ENCODE results near the gene NUDT12. TPM values are rescaled to one million over a fixed set of nuclear protein-coding genes. Genes with fewer than 3 reads are reported as not detected.
A peak's percentile ranks its signal among the peaks of the same experiment; 100 is the strongest.

NUDT12 gene
- total and polyA plus RNA-seq, 8 donors = 3.2 to 37.1 (median 8.0) TPM

DNA sequence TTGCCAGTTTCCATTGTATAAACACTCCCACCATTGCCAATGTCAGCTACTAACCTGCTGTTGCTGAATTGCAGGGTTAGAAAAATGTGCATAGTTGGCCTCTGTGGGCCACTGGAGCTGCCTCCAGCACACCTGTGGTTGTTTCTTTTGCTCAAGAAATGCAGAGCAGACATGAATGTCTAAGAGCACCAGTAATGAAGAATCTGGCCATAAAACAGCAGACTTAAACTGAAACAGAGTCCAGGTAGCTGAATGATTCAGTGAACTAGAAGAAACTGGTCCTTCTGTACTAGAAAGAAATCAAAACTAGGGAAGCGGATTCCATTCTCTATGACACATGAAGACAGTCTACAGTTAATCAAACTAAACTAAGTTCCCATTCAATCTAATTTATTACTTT, 48.2 kb downstream of the NUDT12 start:
- Histone ChIP-seq H3K36me3 (no peaks in the 10 kb centered on the region), H3K9me3 (no peaks in the 10 kb centered on the region), H3K4me3 (no peak overlapping the region), H3K27me3 (no peaks in the 10 kb centered on the region), H3K4me1 (peaks cover 0 to 5% (median 0%) of the 10 kb centered on the region in 4 donors), H3K27ac (no peak overlapping the region)
- DNase-seq = no peak
- WGBS, 5 donors = 92 to 100% (median 97%) methylated on average over 1 of the region's 1 CpG
- TF ChIP-seq, protein P1, sequence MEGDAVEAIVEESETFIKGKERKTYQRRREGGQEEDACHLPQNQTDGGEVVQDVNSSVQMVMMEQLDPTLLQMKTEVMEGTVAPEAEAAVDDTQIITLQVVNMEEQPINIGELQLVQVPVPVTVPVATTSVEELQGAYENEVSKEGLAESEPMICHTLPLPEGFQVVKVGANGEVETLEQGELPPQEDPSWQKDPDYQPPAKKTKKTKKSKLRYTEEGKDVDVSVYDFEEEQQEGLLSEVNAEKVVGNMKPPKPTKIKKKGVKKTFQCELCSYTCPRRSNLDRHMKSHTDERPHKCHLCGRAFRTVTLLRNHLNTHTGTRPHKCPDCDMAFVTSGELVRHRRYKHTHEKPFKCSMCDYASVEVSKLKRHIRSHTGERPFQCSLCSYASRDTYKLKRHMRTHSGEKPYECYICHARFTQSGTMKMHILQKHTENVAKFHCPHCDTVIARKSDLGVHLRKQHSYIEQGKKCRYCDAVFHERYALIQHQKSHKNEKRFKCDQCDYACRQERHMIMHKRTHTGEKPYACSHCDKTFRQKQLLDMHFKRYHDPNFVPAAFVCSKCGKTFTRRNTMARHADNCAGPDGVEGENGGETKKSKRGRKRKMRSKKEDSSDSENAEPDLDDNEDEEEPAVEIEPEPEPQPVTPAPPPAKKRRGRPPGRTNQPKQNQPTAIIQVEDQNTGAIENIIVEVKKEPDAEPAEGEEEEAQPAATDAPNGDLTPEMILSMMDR (IDR thresholded peaks at IDR 0.05) = no peak
- TF ChIP-seq POLR2A (IDR thresholded peaks at IDR 0.05) (no peak), EP300 (IDR thresholded peaks at IDR 0.05) (no peak), POLR2AphosphoS5 (IDR thresholded peaks at IDR 0.05) (no peak)
- intact Hi-C loops (cut with DNase I; ENCODE audit: low total_unique reads) = no loop called here

DNA sequence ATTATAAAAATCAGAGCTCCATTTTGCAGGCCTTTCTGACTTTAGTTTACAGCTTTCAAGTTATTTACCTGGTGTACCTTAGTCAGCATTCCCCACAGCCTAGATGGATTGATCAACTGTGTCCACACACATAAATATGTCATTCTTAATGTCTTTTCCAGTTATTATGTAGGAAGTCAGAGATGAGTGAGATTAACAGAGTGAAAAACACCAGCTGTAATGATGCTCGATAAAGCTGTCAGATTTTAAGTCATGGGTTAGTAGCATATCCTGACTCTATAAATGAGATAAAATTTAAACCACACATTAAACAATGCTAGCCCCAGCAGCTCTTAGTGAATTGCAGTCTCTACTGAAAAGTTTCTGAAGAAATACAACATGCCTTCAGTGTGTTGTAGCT, 48.9 kb downstream of the NUDT12 start:
- Histone ChIP-seq H3K27ac (no peak overlapping the region), H3K27me3 (no peaks in the 10 kb centered on the region), H3K4me1 (peaks cover 0 to 5% (median 0%) of the 10 kb centered on the region in 4 donors), H3K4me3 (no peak overlapping the region), H3K9me3 (no peaks in the 10 kb centered on the region), H3K36me3 (no peaks in the 10 kb centered on the region)
- intact Hi-C loops (cut with DNase I; ENCODE audit: low total_unique reads) = no loop called here
- 19 to 67% (median 36%) methylated on average over 1 of the region's 1 CpG for WGBS, 5 donors
- DNase-seq = no peak
- TF ChIP-seq, protein P1 (IDR thresholded peaks at IDR 0.05) = no peak
- TF ChIP-seq POLR2A (IDR thresholded peaks at IDR 0.05) (no peak), EP300 (IDR thresholded peaks at IDR 0.05) (no peak), POLR2AphosphoS5 (IDR thresholded peaks at IDR 0.05) (no peak)

DNA sequence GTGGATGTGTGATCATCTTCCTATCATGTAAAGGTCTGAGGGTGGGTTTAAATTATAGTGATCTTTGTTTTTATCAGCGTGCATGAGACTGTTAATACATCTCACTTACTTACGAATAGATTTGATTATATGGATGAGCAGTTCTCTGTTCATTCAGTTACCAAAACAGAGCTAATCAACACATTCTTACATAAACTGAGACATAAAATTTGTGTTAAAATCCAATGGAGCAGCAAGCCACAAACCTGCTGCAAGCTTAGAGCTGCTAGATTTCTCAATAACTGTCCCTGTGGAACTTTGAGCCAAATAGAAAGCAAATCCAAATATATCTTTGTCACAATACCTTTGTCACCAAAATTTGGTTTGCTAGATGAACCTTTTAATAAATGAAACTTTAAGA, 50.1 kb downstream of the NUDT12 start:
- Histone ChIP-seq H3K27ac (no peak overlapping the region), H3K36me3 (no peaks in the 10 kb centered on the region), H3K27me3 (no peaks in the 10 kb centered on the region), H3K4me1 (peaks cover 0 to 5% (median 0%) of the 10 kb centered on the region in 4 donors), H3K4me3 (no peak overlapping the region), H3K9me3 (no peaks in the 10 kb centered on the region)
- TF ChIP-seq POLR2AphosphoS5 (IDR thresholded peaks at IDR 0.05) = no peak
- TF ChIP-seq, protein P1 (IDR thresholded peaks at IDR 0.05) = no peak
- TF ChIP-seq POLR2A (IDR thresholded peaks at IDR 0.05) = no peak
- TF ChIP-seq EP300 (IDR thresholded peaks at IDR 0.05) = no peak
- intact Hi-C loops (cut with DNase I; ENCODE audit: low total_unique reads) = no loop called here
- 77 to 89% (median 88%) methylated on average over 2 of the region's 2 CpGs for WGBS, 5 donors
- DNase-seq = no peak

DNA sequence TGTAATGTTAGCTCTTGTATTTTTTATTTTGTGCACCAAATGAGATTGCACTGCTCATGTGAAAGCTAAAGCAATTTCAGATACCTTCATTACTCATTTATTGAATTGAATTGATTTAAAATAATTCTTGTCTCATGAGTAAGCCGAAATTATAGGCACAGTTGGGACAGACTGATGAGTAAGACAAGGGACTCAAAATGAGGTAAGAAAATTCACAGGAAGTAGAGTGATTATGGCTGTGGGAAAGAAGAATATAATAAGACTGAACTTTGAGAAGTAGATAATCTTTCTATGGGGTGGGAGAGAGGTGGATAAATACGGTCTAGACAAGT, 51.1 kb downstream of the NUDT12 start:
- WGBS, 5 donors = 28 to 56% (median 48%) methylated on average over 2 of the region's 2 CpGs
- peak overlapping the region in 2 of 5 donors; percentile 50 to 59 for H3K27ac ChIP-seq

More for the DNA sequence above, 51.1 kb downstream of the NUDT12 start:
- Histone ChIP-seq H3K27me3 (no peaks in the 10 kb centered on the region), H3K36me3 (no peaks in the 10 kb centered on the region), H3K4me3 (no peak overlapping the region), H3K4me1 (peaks cover 0 to 5% (median 0%) of the 10 kb centered on the region in 4 donors), H3K9me3 (peaks cover 0 to 4% (median 2%) of the 10 kb centered on the region in 4 donors)
- intact Hi-C loops (cut with DNase I; ENCODE audit: low total_unique reads) = no loop called here
- DNase-seq = no peak
- TF ChIP-seq POLR2A (IDR thresholded peaks at IDR 0.05) (no peak), POLR2AphosphoS5 (IDR thresholded peaks at IDR 0.05) (no peak), EP300 (IDR thresholded peaks at IDR 0.05) (no peak)
- TF ChIP-seq, protein P1 (IDR thresholded peaks at IDR 0.05) = no peak
